H1 (cell line): ENCODE results near the gene FOXN1. TPM values are rescaled to one million over a fixed set of nuclear protein-coding genes. Genes with fewer than 3 reads are reported as not detected.

ENCODE experiments used
- BCL11A ChIP-seq, 2 experiments: IDR thresholded peaks; one replicate each; pipeline ENCODE4 v1.6.1; 2011; ENCODE audit warnings: low read depth in 2 of 2, low read length in 2 of 2, mild to moderate bottlenecking in 2 of 2
- CBX8 ChIP-seq: fragments of 300-800, 300-1000 bp; sonication (generic); IDR thresholded peaks from 2 replicates; pipeline ENCODE4 v1.7.1; 2016; ENCODE audit warnings: low read depth, low read length, borderline replicate concordance
- EZH2 ChIP-seq: fragments of 200-600 bp; sonication (generic); IDR thresholded peaks from 2 replicates; pipeline ENCODE4 v1.7.1; 2012; ENCODE audit warnings: low read depth, mild to moderate bottlenecking, moderate library complexity, low read length, inconsistent platforms; ENCODE audit not compliant: severe bottlenecking
- HDAC6 ChIP-seq: IDR thresholded peaks from one replicate; pipeline ENCODE4 v1.7.1; 2012; ENCODE audit warnings: low read depth, mild to moderate bottlenecking, inconsistent platforms, low read length, moderate library complexity
- KDM1A ChIP-seq: fragments of 200-600, 300-600 bp; sonication (generic); IDR thresholded peaks from 2 replicates; pipeline ENCODE4 v1.7.1; 2016; ENCODE audit warnings: mild to moderate bottlenecking, low read length, borderline replicate concordance
- SP4 ChIP-seq: IDR thresholded peaks from 2 replicates; pipeline ENCODE4 v1.6.1; 2012; ENCODE audit warnings: low read length, inconsistent platforms
- SRF ChIP-seq: IDR thresholded peaks from 2 replicates; pipeline ENCODE4 v1.6.1; 2011; ENCODE audit warnings: mild to moderate bottlenecking, low read depth, low read length, moderate library complexity
- polyA plus RNA-seq, 7 experiments: library from polyadenylated mRNA; depleted of rRNA in 3 of 7; stranded (reverse) in 5 of 7; unstranded in 2 of 7; fragments of >200 nt in 5 of 7; fragments of 200-250 nt in 2 of 7; gene quantifications; 1 replicate in 5 of 7; 2 replicates in 1 of 7; 4 replicates in 1 of 7; pipeline versions ENCODE4 v1.2.1 to v1.2.3, GENCODE V29; 2011 to 2013; ENCODE audit warnings: missing spikeins in 2 of 7, mixed read lengths in 2 of 7
- total RNA-seq: library from RNA; stranded (reverse); fragmentation: NEBNext Ultra II Directional; extraction: Animal tissue kit (Norgen Biotek cat#: 25700); gene quantifications from 2 replicates; pipeline ENCODE4 v1.2.1, GENCODE V29; 2021

Gene FOXN1
- total and polyA plus RNA-seq, 2 of the 8 experiments (the other 6 are each of a cell fraction or from before 2014, with no cell fraction given): not detected

GRCh38 chr17:28551421-28552175, 45.5 kb downstream of the FOXN1 start (continued):
- TF ChIP-seq SP4: no peak
- no peak for TF ChIP-seq HDAC6
- no peak for TF ChIP-seq EZH2
- TF ChIP-seq KDM1A: 0 out of 2 replicates have a peak, but pooled peaks have one; percentile 55
- no peak for TF ChIP-seq SRF
- TF ChIP-seq CBX8: no peak
- no peak for TF ChIP-seq BCL11A (IDR thresholded peaks at IDR 0.05; ENCODE audit: low read depth in 2 of 2, low read length in 2 of 2)
